Spinal cord (tissue), 10 donors: ENCODE measurements around the gene SRCIN1. TPM values are rescaled to one million over a fixed set of nuclear protein-coding genes. Genes with fewer than 3 reads are reported as not detected.
"Not testable (repeated sequence)": the region's sequence is repeated elsewhere in the genome, so short reads cannot be mapped to it uniquely, and the experiment has no call there.

Source experiments
- DNase-seq, 6 donors: peaks; one replicate each; pipeline versions ENCODE4 v3.0.0 to v3.0.0-alpha.2; 2013 to 2015; ENCODE audit warnings: low spot score in 6 of 6, low read depth in 4 of 6
- H3K27ac ChIP-seq: one replicate; pipeline ENCODE4 v1.5.1; 2013; ENCODE audit warnings: low read depth, low read length, control low read depth
- H3K27me3 ChIP-seq: one replicate; pipeline ENCODE4 v1.6.1; 2013; ENCODE audit warnings: low read length; ENCODE audit not compliant: control insufficient read depth, insufficient read depth
- H3K36me3 ChIP-seq: one replicate; pipeline ENCODE4 v1.6.1; 2013; ENCODE audit warnings: low read length; ENCODE audit not compliant: control insufficient read depth, insufficient read depth
- H3K4me1 ChIP-seq: one replicate; pipeline ENCODE4 v1.6.1; 2013; ENCODE audit warnings: low read length; ENCODE audit not compliant: control insufficient read depth, insufficient read depth
- H3K4me3 ChIP-seq: one replicate; pipeline ENCODE4 v1.5.1; 2013; ENCODE audit warnings: low read depth, low read length, control low read depth
- H3K9me3 ChIP-seq: one replicate; pipeline ENCODE4 v1.6.1; 2013; ENCODE audit warnings: low read length; ENCODE audit not compliant: control insufficient read depth, insufficient read depth
- WGBS: methylation state at CpG from one replicate; pipeline ENCODE4 v1.1.5; 2013; ENCODE audit warnings: missing lambda C conversion rate; ENCODE audit not compliant: insufficient coverage; 5-methylcytosine and 5-hydroxymethylcytosine counted together
- long read RNA-seq, 4 donors: transcript quantifications; one replicate each; lab custom pipeline, GENCODE V29; 2026
- polyA plus RNA-seq, 2 donors: library from polyadenylated mRNA; unstranded; fragments of 120-200 nt; gene quantifications; one replicate each; pipeline ENCODE4 v1.2.1, GENCODE V29; 2013; ENCODE audit not compliant: insufficient read length in 2 of 2
- total RNA-seq, 2 donors: library from RNA; depleted of rRNA in 1 of 2; stranded (reverse); fragments of 120-200 nt in 1 of 2; fragments of >200 nt in 1 of 2; gene quantifications; one replicate each; pipeline versions ENCODE4 v1.2.3 to v1.2.4, GENCODE V29; 2013 to 2014
- donor health status: healthy.

SRCIN1 gene, protein sequence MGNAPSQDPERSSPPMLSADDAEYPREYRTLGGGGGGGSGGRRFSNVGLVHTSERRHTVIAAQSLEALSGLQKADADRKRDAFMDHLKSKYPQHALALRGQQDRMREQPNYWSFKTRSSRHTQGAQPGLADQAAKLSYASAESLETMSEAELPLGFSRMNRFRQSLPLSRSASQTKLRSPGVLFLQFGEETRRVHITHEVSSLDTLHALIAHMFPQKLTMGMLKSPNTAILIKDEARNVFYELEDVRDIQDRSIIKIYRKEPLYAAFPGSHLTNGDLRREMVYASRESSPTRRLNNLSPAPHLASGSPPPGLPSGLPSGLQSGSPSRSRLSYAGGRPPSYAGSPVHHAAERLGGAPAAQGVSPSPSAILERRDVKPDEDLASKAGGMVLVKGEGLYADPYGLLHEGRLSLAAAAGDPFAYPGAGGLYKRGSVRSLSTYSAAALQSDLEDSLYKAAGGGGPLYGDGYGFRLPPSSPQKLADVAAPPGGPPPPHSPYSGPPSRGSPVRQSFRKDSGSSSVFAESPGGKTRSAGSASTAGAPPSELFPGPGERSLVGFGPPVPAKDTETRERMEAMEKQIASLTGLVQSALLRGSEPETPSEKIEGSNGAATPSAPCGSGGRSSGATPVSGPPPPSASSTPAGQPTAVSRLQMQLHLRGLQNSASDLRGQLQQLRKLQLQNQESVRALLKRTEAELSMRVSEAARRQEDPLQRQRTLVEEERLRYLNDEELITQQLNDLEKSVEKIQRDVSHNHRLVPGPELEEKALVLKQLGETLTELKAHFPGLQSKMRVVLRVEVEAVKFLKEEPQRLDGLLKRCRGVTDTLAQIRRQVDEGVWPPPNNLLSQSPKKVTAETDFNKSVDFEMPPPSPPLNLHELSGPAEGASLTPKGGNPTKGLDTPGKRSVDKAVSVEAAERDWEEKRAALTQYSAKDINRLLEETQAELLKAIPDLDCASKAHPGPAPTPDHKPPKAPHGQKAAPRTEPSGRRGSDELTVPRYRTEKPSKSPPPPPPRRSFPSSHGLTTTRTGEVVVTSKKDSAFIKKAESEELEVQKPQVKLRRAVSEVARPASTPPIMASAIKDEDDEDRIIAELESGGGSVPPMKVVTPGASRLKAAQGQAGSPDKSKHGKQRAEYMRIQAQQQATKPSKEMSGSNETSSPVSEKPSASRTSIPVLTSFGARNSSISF
- total RNA-seq: 10 to 100 TPM; 16.0 to 20.0 TPM
- 10 to 100 TPM; 68.2 to 79.4 TPM for polyA plus RNA-seq
- long read RNA-seq, donor 1, full-length matches to known transcripts: 3 of 3 reads
- long read RNA-seq, donor 1, partial matches to known transcripts: 0 of 3 reads
- long read RNA-seq, donor 1, other reads (novel, unspliced or antisense): 0 of 3 reads
- long read RNA-seq, donor 2: 0 reads
- long read RNA-seq, donor 3: 0 reads
- long read RNA-seq, donor 4: 0 reads

DNA sequence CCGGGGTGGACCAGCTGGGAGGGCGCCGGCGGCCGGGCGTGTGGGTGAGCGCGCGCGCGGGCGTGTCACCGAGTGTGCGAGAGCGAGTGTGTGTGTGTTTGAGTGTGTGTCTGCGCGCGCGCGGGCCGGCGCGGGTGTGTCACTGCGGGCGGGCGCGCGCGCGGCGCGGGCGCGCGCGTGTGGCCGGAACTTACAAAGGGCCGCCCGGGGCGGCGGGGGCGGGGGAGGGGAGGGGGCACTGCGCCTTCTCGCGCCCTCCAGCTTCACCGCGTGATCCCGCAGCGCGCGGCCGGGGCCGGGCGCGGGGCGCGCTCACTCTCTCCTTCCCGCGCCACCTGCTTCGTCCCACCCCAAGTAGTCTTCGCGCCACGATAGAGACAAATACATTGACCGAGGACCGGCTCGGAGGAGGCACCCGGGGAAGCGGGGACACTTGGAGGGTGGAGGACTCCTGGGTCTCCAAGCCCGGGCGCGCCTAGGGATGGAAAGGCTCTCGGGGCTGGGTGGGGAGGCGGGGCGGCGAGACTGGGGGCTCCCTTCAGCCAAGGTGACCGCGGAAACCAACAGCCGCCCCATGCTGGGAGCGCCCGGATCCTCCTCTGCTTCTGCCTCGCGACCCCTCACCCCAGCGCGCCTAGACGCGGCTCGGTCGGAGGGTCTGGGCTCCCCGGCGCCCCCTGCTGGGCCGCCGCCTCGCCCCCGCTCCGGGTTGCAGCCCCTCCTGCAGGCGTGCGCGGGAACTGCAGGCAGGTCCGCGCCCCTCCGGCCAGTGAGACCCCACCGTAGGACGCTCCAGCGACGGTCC lies at the start of gene SRCIN1:
SRCIN1 (minus strand) TSS at position 112 of the 805 bp plus-strand sequence. CDS start 247 bp downstream, outside the sequence.
- DNase-seq: peak in 4 of 6 donors; percentile 48 to 93 (median 78)
- no peaks in the 10 kb centered on the region for H3K9me3 ChIP-seq
- WGBS: under 1% methylated on average over 103 of the region's 105 CpGs
- H3K36me3 ChIP-seq: peaks cover 3% of the 10 kb centered on the region
- no peak within 1 kb of the TSS for H3K27ac ChIP-seq
- peaks cover 71% of the 10 kb centered on the region for H3K4me1 ChIP-seq
- H3K4me3 ChIP-seq: peak within 1 kb of the TSS; percentile 59
- H3K27me3 ChIP-seq: peaks cover 11% of the 10 kb centered on the region

DNA sequence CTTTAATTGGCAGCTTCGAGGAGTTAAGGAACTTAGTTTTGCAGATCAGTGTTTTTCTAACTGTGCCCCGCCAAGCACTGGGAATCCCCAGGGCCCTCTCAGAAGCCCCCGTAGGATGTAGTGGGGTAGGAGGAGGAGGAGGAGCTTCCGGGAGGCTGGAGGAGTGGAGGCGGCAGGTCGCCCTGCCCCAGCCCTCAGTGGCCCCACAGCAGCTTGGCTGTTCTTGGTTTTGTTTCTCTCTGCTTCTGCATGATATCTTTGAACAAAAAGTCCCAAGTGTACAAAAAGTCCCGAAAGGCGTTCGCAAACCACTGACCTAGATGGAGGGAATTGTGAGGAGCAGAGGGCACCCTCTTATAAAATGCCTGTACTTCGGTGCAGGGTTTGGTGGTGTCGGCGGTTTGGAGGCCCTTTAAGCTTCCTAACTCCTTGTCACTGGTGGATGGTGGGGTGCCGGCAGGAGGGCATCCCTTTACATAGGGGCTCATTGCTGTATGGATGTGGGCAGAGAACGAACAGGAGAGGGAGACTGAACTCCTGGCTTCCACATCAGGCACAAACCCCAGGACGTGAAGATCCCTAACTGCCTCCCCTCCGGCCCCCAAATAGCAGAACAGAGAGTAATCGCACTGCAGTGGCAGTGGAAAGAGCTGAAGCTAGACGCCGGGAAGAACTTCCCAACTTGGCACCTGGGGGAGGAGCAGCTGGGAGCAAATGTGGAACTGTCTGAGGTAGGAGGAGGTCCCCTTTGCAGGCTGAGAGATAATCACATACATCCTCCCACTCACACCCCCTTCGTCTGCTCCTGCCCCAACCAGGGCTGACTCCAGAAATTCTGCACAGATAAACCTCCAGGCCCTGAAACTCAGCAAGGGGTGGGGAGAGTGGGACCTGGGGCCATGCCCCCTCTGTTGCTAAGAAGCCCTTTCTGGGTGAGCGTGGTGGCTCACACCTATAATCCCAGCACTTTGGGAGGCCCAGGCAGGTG lies 49.0 kb upstream of the SRCIN1 start:
- H3K27ac ChIP-seq: no peak overlapping the region

GRCh38 chr17:38653679-38654078 lies 47.9 kb upstream of the SRCIN1 start:
- Histone ChIP-seq H3K4me1 (peaks cover 31% of the 10 kb centered on the region), H3K36me3 (no peaks in the 10 kb centered on the region), H3K4me3 (no peak overlapping the region), H3K27ac (no peak overlapping the region), H3K9me3 (no peaks in the 10 kb centered on the region), H3K27me3 (no peaks in the 10 kb centered on the region)
- 100% methylated on average over 1 of the region's 5 CpGs for WGBS
- DNase-seq: no peak

More for the DNA sequence above, 49.0 kb upstream of the SRCIN1 start:
- H3K4me3 ChIP-seq: no peak overlapping the region
- no peak for DNase-seq
- no peaks in the 10 kb centered on the region for H3K27me3 ChIP-seq
- H3K4me1 ChIP-seq: peaks cover 36% of the 10 kb centered on the region
- no peaks in the 10 kb centered on the region for H3K9me3 ChIP-seq
- WGBS: 59% methylated on average over 7 of the region's 21 CpGs
- no peaks in the 10 kb centered on the region for H3K36me3 ChIP-seq

DNA sequence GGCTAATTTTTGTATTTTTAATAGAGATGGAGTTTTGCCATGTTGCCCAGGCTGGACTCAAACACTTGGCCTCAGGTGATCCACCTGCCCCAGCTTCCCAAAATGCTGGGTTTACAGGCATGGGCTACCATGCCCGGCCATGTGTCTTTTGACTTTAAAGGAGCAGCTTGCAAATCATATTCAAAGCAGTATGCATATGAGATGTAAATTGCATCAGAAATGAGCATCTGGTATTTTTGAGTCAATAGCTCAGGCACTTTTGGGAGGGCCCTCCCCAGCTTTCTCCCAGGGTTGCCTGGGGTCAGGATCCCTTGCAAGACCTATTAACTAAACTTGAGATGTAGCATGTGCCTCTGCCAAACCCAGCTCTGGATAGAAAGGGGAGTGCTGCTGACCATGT lies 47.5 kb upstream of the SRCIN1 start:
- no peaks in the 10 kb centered on the region for H3K27me3 ChIP-seq
- 100% methylated on average over 1 of the region's 1 CpG for WGBS
- H3K4me1 ChIP-seq: peaks cover 26% of the 10 kb centered on the region
- H3K27ac ChIP-seq: no peak overlapping the region
- DNase-seq: peak in 1 of 6 donors; percentile 32
- H3K9me3 ChIP-seq: no peaks in the 10 kb centered on the region
- no peak overlapping the region for H3K4me3 ChIP-seq
- H3K36me3 ChIP-seq: no peaks in the 10 kb centered on the region

DNA sequence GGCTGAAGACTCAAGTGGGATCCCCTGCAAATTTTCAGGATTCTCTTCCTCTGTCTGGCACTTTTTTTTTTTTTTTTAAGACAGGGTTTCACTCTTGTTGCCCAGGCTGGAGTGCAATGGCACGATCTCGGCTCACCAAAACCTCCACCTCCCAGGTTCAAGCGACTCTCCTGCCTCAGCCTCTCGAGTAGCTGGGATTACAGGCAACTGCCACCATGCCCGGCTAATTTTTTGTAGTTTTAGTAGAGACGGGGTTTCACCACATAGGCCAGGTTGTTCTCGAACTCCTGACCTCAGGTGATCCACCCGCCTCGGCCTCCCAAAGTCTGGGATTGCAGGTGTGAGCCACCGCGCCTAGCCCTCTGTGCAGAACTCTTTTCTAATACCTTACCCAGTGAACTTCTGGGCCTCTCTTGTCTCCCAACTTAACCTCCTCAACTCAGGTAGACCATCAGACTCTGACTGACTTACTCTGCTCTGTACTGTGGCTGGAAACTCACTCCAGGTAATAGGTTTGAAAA lies 45.0 kb upstream of the SRCIN1 start:
- 94% methylated on average over 6 of the region's 11 CpGs for WGBS
- not testable (repeated sequence) for H3K36me3 ChIP-seq, H3K27ac ChIP-seq, H3K27me3 ChIP-seq, DNase-seq, H3K9me3 ChIP-seq, H3K4me3 ChIP-seq
- peaks cover 13% of the 10 kb centered on the region for H3K4me1 ChIP-seq

- Histone ChIP-seq H3K9me3 (no peaks in the 10 kb centered on the region), H3K4me3 (no peak overlapping the region), H3K27ac (no peak overlapping the region), H3K27me3 (no peaks in the 10 kb centered on the region), H3K4me1 (no peaks in the 10 kb centered on the region), H3K36me3 (no peaks in the 10 kb centered on the region)
- 90% methylated on average over 2 of the region's 4 CpGs for WGBS
- no peak for DNase-seq
Measured at GRCh38 chr17:38637951-38638350, 32.2 kb upstream of the SRCIN1 start.

DNA sequence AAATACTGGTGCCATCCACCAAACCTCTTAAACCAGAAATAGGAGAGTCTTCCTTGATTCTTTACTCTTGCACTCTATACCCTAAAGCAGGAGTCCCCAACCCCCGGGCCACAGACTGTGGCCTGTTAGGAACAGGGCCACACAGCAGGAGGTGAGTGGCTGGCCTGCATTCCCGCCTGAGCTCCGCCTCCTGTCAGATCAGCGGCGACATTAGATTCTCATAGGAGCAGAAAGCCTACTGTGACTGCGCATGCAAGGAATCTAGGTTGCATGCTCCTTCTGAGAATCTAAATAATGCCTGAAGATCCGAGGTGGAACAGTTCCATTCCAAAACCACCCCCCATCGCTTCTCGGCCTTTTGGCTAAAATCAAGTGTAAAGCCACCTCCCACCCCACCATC lies 30.3 kb upstream of the SRCIN1 start:
- H3K27ac ChIP-seq: no peak overlapping the region
- no peaks in the 10 kb centered on the region for H3K9me3 ChIP-seq
- H3K36me3 ChIP-seq: no peaks in the 10 kb centered on the region
- no peaks in the 10 kb centered on the region for H3K4me1 ChIP-seq
- DNase-seq: no peak
- H3K27me3 ChIP-seq: no peaks in the 10 kb centered on the region
- H3K4me3 ChIP-seq: no peak overlapping the region
- 35% methylated on average over 5 of the region's 9 CpGs for WGBS

DNA sequence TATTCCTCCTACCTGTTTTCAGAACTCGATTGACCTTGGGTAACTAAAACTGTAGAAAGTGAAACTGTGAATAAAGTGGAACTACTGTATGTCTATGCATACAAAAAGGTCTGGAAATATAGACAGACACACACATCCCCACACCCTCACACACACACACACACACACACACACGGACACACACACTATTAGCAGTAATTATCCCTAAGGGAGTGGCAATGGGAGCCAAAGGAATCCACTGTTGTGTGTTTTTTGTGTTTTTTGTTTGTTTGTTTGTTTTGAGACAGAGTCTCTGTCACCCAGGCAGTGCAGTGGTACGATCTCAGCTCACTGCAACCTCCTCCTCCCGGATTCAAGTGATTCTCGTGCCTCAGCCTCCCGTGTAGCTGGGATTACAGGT lies 26.6 kb upstream of the SRCIN1 start:
- Histone ChIP-seq H3K36me3 (no peaks in the 10 kb centered on the region), H3K27ac (no peak overlapping the region), H3K4me1 (no peaks in the 10 kb centered on the region), H3K9me3 (no peaks in the 10 kb centered on the region), H3K27me3 (no peaks in the 10 kb centered on the region), H3K4me3 (no peak overlapping the region)
- 94% methylated on average over 3 of the region's 6 CpGs for WGBS
- no peak for DNase-seq
